ENCODE results near the gene HAUS3.
"Not testable (repeated sequence)": the region's sequence is repeated elsewhere in the genome, so short reads cannot be mapped to it uniquely, and the experiment has no call there.

HAUS3 gene

DNA sequence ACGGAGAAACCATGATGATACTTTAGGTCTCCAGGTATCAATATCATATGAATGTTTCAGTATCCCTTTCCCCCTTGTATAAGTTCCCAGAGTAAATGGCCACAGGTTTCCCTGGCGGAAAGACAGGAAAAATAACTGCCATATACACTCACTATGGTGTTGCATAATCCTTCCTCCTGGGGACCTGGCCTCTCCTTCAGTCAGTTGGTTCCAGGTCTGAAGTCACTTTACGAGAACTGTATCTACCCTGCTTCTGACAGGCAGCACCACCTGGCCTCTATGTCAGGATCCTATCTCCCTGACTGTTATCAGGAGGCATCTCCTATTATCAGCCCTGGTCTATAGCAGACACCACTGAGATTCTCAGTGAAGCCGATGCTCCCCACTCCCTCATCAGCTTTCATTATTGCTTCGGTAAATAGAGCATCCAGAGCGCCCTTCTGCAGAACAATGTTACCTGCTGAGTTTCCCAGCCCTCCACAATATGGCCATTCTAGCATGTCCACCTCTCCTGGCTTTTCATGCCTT is 22.6 kb downstream of the HAUS3 start:
- DNase-seq: no peak

DNA sequence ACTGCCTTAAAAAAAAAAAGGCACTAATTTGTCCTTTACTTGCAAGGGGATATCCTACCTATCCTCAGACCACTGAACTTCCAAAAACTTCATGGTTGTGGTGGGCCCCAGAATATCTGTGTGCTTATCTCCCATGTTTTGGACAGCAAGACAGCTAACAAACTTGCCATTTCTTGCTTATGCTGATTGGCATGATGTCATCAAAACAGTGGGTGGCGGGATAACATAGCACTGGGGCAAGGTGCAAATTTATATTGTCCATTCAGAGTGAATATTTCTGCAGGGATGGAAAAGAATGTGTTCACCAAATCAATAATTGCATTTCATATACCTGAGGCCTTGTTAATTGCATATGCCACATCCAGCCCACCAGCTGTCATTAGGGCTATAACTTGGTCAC is 23.5 kb downstream of the HAUS3 start:
- no peak for DNase-seq

DNA sequence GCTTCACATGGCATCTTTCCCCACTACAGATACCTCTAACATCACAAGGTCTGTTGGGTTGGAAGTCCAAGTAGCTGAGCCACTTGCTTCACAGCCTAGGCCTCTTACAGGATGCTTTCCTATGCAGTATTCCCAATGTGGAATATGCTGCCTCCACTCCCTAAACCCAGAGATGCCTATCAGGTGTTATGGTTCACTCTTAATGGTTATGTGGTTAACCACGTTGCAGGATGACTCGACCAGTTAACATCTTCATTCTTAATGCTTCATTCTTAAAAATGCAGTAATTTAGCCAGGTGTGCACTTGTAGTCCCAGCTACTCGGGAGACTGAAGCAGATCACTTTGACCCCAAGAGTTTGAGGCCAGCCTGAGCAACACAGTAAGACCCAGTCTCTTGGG is 24.2 kb downstream of the HAUS3 start:
- peak in 1 of 5 experiments; percentile 18 for DNase-seq

DNA sequence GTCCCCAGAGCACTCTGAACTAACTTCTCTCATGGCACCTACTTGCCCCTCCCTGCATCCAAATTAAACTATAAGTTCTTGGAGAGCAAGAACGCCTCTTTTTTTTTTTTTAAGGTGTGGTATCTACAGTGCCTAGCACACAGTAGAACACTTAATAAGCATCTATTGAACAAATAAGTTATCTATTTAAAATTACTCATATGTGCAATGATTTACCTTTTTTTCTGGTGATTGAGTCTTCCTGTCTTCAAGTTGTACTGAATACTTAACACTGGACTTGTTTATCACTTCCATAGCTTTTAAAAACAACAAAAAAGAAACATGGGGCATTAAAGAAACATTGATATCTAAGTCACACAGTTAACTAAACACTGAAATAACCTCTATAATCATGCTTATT is 29.1 kb downstream of the HAUS3 start:
- DNase-seq: no peak

DNA sequence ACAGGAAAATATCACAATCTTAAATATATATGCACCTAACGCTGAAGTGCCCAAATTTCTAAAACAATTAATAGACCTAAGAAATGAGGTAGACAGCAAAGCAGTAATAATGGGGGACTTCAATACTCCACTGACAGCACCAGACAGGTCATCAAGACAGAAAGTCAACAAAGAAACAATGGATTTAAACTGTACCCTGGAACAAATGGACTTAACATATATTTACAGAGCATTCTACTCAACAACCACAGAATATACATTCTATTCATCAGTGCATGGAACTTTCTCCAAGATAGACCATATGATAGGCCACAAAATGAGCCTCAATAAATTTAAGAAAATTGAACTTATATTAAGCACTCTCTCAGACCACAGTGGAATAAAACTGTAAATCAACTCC is 39.1 kb downstream of the HAUS3 start:
- DNase-seq: not testable (repeated sequence)

DNA sequence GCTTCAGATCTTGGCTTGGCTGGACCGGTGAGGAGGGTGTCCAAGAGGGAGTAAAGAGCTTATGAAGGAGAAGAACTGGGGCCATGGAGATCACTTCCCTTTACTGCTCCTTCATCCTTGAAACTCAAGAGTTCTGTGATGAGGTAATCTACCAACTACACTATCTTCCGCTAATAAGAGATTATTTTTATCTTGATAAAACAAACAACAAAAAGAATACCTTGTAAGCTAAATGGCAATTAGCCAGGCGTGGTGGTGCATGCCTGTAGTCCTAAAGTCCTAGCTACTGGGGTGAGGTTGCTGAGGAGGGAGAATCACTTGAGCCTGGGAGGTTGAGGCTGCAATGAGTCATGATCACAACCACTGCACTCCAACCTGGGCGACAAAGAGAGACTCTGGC is 47.4 kb downstream of the HAUS3 start:
- DNase-seq: no peak

DNA sequence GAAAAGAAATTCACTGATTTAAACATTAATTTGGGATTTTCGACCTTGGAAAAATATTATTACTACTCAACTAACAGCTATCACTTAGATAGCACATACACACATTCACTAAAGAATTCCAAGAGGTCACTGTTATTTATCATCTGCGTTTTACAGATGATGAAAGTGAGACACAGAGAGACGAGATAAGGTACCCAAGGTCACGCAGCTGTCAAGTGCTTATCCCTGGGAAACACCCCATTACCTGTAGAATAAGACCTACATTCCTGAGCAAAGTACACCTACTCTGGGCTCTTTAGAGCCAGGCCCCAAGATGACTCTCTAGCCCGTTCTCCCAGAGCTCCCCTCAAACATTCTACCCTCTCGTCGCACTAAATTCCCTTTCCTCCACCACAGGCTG is 48.6 kb downstream of the HAUS3 start:
- no peak for DNase-seq

DNA sequence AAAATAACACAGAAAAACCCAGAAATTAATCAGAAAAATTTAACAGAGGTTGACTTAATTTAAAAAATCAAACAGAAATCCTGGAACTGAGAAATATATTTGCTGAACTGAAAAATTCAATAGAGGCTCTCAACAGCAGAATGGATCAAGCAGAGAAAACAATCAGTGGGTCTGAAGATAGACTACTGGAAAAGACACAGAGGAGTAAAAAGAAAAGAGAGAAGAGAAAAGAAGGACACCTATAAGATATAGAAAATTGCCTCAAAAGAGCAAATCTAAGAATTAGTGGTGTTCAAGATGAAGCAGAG is 55.1 kb downstream of the HAUS3 start:
- DNase-seq: no peak

DNA sequence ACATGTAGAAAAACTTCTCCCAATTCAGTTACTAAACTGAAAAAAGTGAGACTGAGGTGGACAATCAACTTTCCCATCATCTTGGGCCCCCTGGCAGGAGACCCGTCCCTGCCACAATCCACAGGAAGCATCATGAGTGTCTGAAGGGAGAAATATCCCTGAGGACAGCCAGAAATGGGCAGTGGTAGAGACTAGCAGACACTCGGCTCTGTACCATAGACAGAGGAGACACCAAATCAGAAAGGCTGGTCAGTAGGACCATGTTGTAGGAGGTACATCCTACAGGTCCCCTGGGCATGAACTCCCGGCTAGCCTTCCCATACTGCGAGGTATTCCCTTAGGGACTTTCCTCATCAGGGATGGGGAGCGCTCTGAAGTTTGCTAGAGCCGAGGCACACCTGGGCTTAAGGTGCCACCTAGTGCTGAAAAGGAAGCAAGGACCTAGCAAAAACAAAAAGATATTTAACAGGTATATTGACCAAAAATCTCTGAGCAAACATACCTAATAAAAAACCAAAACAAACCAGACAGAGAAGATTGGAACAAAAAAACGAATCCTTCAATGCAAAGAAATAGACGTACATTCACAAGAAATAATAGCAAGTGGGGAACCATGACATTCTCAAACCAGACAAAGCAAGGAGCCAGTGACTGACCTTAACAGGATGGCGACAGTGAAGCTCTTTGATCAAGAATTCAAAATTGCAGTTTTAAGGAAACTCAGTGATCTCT is 55.6 kb downstream of the HAUS3 start:
- DNase-seq: peak in 1 of 5 experiments; percentile 19

DNA sequence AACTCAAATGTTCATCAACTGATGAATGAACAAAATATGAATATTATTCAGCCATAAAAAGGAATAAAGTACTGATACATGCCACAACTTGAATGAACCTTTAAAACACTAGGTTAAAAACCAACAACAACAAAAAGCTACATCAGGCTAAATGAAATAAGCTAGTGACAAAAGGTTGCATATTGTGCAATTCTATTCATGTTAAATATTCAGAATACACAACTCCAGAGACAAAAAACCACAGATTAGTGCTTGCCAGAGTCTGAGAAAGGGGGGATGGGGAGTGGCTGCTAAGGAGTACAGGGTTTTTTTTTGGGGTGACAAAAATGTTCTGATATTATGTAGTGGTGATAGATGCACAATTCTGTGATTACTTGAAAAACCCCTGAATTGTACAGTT is 58.5 kb downstream of the HAUS3 start:
- DNase-seq: no peak

DNA sequence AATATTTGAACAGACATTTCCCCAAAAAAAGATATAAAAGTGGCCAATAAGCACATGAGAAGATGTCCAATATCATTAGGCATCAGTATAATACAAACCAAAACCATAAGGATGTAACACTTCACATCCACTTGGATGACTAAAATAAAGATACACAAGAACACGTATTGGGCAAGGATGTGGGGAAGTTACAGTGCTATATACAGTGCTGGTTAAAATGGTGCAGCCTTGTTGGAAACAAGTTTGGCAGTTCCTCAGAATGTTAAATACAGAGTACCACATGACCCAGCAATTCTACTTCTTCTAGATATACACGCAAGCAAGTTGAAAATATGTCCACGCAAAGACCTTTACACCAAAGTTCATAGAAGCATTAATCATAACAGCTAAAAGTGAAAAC is 58.9 kb downstream of the HAUS3 start:
- DNase-seq: peak in 1 of 5 experiments; percentile 30

DNA sequence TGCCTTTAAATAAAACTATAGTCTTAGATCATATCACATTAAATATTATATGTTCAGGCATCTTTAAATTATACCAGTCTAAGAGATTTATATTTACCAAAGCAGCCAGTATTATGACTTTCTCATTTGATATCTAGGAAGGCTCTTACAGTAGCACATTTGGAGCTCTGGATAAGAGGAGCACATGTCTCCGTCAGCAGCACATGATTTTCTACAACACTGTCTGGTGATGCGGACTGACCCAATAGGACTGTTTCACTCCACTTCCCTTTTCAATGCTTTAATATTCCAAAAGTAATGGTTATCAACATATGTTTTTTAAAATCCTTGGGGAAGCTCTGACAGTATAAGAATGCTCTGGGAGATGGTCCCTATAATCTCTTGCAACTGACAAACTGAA is 61.5 kb downstream of the HAUS3 start:
- no peak for DNase-seq

DNA sequence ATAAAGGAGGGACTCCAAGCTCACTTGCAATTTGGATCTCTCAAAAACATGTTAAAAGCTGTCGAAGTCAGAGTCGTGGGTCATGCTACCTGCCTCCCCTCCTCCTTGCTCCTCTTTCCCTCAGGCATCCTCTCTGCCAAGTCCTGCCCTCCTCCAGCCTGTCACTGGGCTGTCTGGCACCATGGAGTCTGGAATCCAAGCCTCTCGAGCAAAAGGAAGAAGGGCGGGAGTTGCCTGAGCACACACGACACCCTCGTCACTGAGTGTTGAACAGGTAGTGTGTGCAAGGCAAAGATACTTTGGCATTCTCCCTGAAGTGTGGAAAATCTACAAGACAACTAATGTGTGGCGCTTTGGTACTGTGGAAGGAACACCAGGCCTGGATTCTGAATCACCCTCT is 62.2 kb downstream of the HAUS3 start:
- DNase-seq: no peak

DNA sequence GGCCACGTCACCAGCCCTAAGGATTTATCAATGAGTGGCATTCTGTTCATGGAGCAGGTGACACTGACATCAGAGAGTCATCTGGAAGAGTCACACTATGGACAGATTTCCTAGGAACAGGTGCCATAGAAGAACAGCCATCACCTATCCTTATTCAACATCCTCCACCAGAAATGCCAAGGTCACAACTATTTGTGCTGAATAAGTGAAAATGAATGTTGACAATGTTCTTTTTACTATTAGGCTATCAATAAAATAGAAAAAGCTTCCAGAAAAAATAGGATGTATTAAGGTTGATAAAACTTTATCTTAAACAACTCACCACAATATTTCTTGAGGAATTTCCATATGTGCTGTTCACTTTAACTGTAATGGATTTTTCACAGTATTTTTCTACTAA is 62.9 kb downstream of the HAUS3 start:
- DNase-seq: no peak
